T-cell (primary cell): ENCODE results near the gene GPR158. TPM values are rescaled to one million over a fixed set of nuclear protein-coding genes. Genes with fewer than 3 reads are reported as not detected.

ENCODE experiments used
- ATAC-seq, 4 experiments: fragments of 200-7000 bp in 3 of 4; fragments of 150-1000 bp in 1 of 4; cut with Tn5 transposase; replicated peaks in 1 of 4; 1 replicate in 3 of 4; 2 replicates in 1 of 4; pipeline ENCODE4 v1.10.0; 2021; ENCODE audit warnings: moderate library complexity in 3 of 4, mild to moderate bottlenecking in 2 of 4, moderate number of reproducible peaks in 1 of 4
- CTCF ChIA-PET, 2 donors: fragments of 300-600 bp; sonication (Branson Sonifier 250); formaldehyde crosslinking; loops; one replicate each; lab custom pipeline; 2022; ENCODE audit warnings: antibody characterized with exemption in 2 of 2; lab: Charles Lee
- POLR2A ChIA-PET, 2 donors: fragments of 300-600 bp; sonication (Branson Sonifier 250); formaldehyde crosslinking; loops; one replicate each; lab custom pipeline; 2022; ENCODE audit warnings: antibody characterized with exemption in 2 of 2; lab: Charles Lee
- DNase-seq, 35 experiments: peaks; one replicate each; pipeline versions ENCODE4 v3.0.0 to v3.0.0-alpha.2; 2013 to 2023
- H3K27ac ChIP-seq: one replicate; pipeline ENCODE4 v1.5.1; 2013; ENCODE audit warnings: low read length
- H3K27me3 ChIP-seq, 2 experiments: replicated peaks in 1 of 2; 1 replicate in 1 of 2; 2 replicates in 1 of 2; pipeline versions ENCODE4 v1.6.1 to v1.7.0; 2013; ENCODE audit warnings: low read length in 1 of 2, mixed read lengths in 1 of 2; ENCODE audit not compliant: control insufficient read depth in 2 of 2, insufficient read depth in 2 of 2; ENCODE audit errors: extremely low read depth in 1 of 2
- H3K36me3 ChIP-seq, 2 donors: 1 replicate in 1 of 2; 2 replicates in 1 of 2; pipeline versions ENCODE4 v1.6.1 to v1.7.0; 2013; ENCODE audit warnings: low read length in 1 of 2; ENCODE audit not compliant: control insufficient read depth in 2 of 2, insufficient read depth in 1 of 2; ENCODE audit errors: extremely low read depth in 1 of 2
- H3K4me1 ChIP-seq, 2 experiments: 1 replicate in 1 of 2; 2 replicates in 1 of 2; pipeline versions ENCODE4 v1.6.1 to v1.7.0; 2013; ENCODE audit warnings: low read length in 2 of 2, mixed read lengths in 1 of 2; ENCODE audit not compliant: insufficient read depth in 2 of 2, control insufficient read depth in 1 of 2; ENCODE audit errors: extremely low read depth in 1 of 2
- H3K4me3 ChIP-seq, 2 donors: 1 replicate in 1 of 2; 2 replicates in 1 of 2; pipeline versions ENCODE4 v1.5.1 to v1.7.0; 2013; ENCODE audit warnings: mild to moderate bottlenecking in 2 of 2, low read length in 1 of 2, moderate library complexity in 1 of 2; ENCODE audit not compliant: control insufficient read depth in 1 of 2; ENCODE audit errors: extremely low read depth in 1 of 2
- H3K9me3 ChIP-seq: 2 replicates; pipeline ENCODE4 v1.7.0; 2013
- H3K27ac Mint-ChIP-seq, 2 donors: one replicate each; pipeline ENCODE4 v1.8.0; 2020 to 2021; ENCODE audit warnings: mild to moderate bottlenecking in 2 of 2, mixed read lengths in 2 of 2
- H3K27me3 Mint-ChIP-seq, 2 donors: one replicate each; pipeline ENCODE4 v1.8.0; 2021 to 2022; ENCODE audit warnings: mixed read lengths in 2 of 2
- H3K36me3 Mint-ChIP-seq: one replicate; pipeline ENCODE4 v1.8.0; 2021; ENCODE audit warnings: mixed read lengths
- H3K4me1 Mint-ChIP-seq, 3 donors: one replicate each; pipeline ENCODE4 v1.8.0; 2020 to 2022; ENCODE audit warnings: mixed read lengths in 3 of 3, mild to moderate bottlenecking in 1 of 3
- H3K4me3 Mint-ChIP-seq, 3 donors: one replicate each; pipeline ENCODE4 v1.8.0; 2020 to 2022; ENCODE audit warnings: mild to moderate bottlenecking in 3 of 3, mixed read lengths in 3 of 3, moderate library complexity in 3 of 3
- H3K9me3 Mint-ChIP-seq, 3 donors: one replicate each; pipeline ENCODE4 v1.8.0; 2020 to 2022; ENCODE audit warnings: mixed read lengths in 3 of 3
- WGBS: methylation state at CpG from one replicate; pipeline ENCODE4 v1.1.5; 2013; ENCODE audit warnings: missing lambda C conversion rate; ENCODE audit not compliant: insufficient coverage; 5-methylcytosine and 5-hydroxymethylcytosine counted together
- total RNA-seq, 35 experiments: library from RNA in 6 of 35; stranded (reverse) in 6 of 35; fragments of 120-200 nt in 1 of 35; gene quantifications; one replicate each; pipeline versions ENCODE4 v1.2.1 to v1.2.4 and lab custom pipeline; 2013 to 2026

The GPR158 gene
- total RNA-seq, 5 donors from 2014 or later (not counting 1 experiment from before 2014, with no cell fraction given), result not detected

DNA sequence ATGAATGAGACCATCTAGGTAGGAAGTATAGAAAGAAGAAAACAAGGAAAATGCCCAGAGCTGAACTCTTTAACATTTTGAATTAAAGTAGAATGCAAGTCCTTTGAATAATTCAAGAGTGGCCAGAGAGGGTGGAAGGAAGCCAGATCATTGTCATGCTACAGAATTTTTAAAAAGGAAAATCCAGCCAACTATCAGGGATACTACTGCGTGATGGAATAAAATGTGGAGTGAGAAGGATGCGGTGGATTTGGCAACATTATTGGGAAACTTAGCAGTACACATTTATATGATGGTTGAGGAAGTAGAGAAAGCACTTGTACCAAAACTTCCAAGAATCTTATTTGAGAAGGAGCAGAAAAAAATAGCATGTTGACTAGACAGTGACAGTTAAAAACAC, 261.6 kb downstream of the GPR158 start:
- no peak overlapping the region for H3K27ac Mint-ChIP-seq
- no peaks in the 10 kb centered on the region for H3K27me3 ChIP-seq
- POLR2A ChIA-PET, result no interaction called here

DNA sequence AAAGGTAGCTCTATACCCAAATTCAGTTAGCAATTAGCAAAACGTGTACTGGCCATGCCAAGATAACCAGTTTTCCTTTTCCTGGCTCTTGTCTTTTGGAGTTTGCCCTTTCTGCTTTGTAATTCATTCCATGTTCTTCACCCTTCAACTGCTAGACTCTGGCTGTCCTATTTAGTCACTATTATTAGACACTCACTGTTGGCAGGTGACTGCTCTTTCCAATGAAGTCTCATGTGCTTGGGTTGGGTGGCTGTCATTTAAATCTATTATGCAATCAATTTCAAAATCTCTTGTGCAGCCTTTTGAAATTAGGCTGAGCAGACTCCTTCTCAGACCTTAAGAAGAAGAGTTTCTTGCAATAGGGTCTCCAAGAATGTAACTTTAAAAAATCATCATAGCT, 266.5 kb downstream of the GPR158 start:
- Mint-ChIP-seq H3K4me1 (no peaks in the 10 kb centered on the region), H3K36me3 (no peaks in the 10 kb centered on the region), H3K27me3 (no peaks in the 10 kb centered on the region), H3K9me3 (peaks cover 0 to 29% (median 6%) of the 10 kb centered on the region in 3 donors), H3K4me3 (no peak overlapping the region), H3K27ac (no peak overlapping the region)
- DNase-seq, result no peak
- ChIA-PET CTCF (no interaction called here), POLR2A (no interaction called here)
- Histone ChIP-seq H3K36me3 (no peaks in the 10 kb centered on the region), H3K9me3 (no peaks in the 10 kb centered on the region), H3K4me3 (no peak overlapping the region), H3K4me1 (no peaks in the 10 kb centered on the region), H3K27ac (no peak overlapping the region), H3K27me3 (no peaks in the 10 kb centered on the region)
- no CpG with 5 or more reads among the region's 1 CpG for WGBS
- no peak for ATAC-seq

More for the DNA sequence above, 261.6 kb downstream of the GPR158 start:
- no CpG with 5 or more reads among the region's 2 CpGs for WGBS
- H3K36me3 Mint-ChIP-seq, result no peaks in the 10 kb centered on the region
- ATAC-seq (no peak), DNase-seq (no peak)
- no peak overlapping the region for H3K4me3 ChIP-seq
- CTCF ChIA-PET, result no interaction called here
- H3K4me1 ChIP-seq, result no peaks in the 10 kb centered on the region
- no peak overlapping the region for H3K4me3 Mint-ChIP-seq
- H3K9me3 Mint-ChIP-seq, result peaks cover 2 to 17% (median 3%) of the 10 kb centered on the region in 3 donors
- no peaks in the 10 kb centered on the region for H3K36me3 ChIP-seq
- H3K27me3 Mint-ChIP-seq, result no peaks in the 10 kb centered on the region
- no peaks in the 10 kb centered on the region for H3K4me1 Mint-ChIP-seq
- no peak overlapping the region for H3K27ac ChIP-seq
- H3K9me3 ChIP-seq, result no peaks in the 10 kb centered on the region

DNA sequence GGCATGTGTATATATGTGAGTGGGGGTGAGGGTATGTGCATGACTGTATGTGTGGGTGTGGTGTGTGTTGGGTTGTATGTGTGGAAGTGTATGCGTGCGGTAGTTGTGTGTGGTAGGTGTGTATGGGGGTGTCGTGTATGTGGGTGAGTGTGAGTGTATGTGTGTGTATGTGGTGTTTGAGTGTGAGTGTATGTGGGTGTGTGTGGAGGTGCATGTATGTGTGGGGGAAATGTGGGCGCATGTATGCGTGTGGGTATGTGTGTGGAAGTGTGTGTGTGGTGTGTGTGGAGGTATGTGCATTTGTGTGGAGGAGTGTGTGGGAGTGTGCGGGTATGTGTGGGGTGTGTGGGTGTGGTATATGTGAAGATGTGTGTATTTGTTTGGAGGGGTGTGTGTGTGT, 269.5 kb downstream of the GPR158 start:
- ATAC-seq, result no peak
- H3K4me3 Mint-ChIP-seq, result no peak overlapping the region
- POLR2A ChIA-PET, result no interaction called here

DNA sequence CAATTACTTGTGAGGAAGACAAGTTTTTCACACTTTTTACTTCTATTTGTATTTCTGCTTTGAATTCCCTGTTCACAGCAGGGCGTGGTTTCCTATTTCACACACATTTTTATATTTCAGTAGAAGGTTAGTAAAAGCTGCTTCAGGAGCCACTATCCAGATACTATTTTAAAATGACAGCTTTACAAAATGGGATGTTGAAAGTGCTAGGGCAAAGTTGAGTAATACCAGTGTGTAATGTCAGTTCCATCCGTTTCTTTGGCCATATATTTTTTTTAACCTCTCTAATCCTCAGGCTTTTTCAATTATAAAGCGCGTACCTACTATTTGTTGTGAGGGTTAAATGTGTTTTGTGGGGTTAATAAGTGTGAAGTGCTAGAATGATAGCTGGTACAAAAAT, 276.6 kb downstream of the GPR158 start:
- WGBS, result no CpG with 5 or more reads among the region's 4 CpGs
- no peaks in the 10 kb centered on the region for H3K36me3 Mint-ChIP-seq
- DNase-seq (no peak), ATAC-seq (no peak)
- no peaks in the 10 kb centered on the region for H3K4me1 Mint-ChIP-seq
- H3K4me3 Mint-ChIP-seq, result no peak overlapping the region
- H3K27ac Mint-ChIP-seq, result no peak overlapping the region
- H3K9me3 Mint-ChIP-seq, result peaks cover 8 to 32% (median 30%) of the 10 kb centered on the region in 3 donors
- H3K4me1 ChIP-seq, result no peaks in the 10 kb centered on the region
- H3K9me3 ChIP-seq, result no peaks in the 10 kb centered on the region
- H3K27me3 Mint-ChIP-seq, result no peaks in the 10 kb centered on the region
- POLR2A ChIA-PET, result no interaction called here
- H3K27me3 ChIP-seq, result no peaks in the 10 kb centered on the region
- H3K4me3 ChIP-seq, result no peak overlapping the region
- no peak overlapping the region for H3K27ac ChIP-seq
- CTCF ChIA-PET, result no interaction called here
- no peaks in the 10 kb centered on the region for H3K36me3 ChIP-seq

More for the DNA sequence above, 269.5 kb downstream of the GPR158 start:
- CTCF ChIA-PET, result no interaction called here
- Histone ChIP-seq H3K4me1 (no peaks in the 10 kb centered on the region), H3K27ac (no peak overlapping the region), H3K36me3 (no peaks in the 10 kb centered on the region), H3K9me3 (no peaks in the 10 kb centered on the region), H3K27me3 (no peaks in the 10 kb centered on the region), H3K4me3 (no peak overlapping the region)
- peaks cover 0 to 20% (median 6%) of the 10 kb centered on the region in 3 donors for H3K9me3 Mint-ChIP-seq
- no peaks in the 10 kb centered on the region for H3K27me3 Mint-ChIP-seq
- H3K27ac Mint-ChIP-seq, result no peak overlapping the region
- H3K36me3 Mint-ChIP-seq, result no peaks in the 10 kb centered on the region
- 72% methylated on average over 6 of the region's 6 CpGs for WGBS
- no peak for DNase-seq
- H3K4me1 Mint-ChIP-seq, result no peaks in the 10 kb centered on the region

DNA sequence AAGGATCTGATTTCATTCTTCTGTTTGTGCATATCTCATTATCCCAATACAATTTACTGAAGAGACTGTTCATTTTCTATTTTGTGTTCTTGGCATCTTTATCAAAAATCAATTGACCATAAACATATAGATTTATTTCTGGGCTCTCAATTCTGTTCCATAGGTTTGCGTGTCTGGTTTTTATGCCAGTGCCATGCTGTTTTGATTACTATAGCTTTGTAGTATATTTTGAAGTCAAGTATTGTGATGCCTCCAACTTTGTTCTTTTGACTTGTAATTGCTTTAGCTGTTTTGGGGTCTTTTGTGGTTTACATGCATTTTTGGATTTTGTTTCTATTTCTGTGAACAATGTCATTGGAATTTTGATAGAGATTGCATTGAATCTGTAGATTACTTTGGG, 278.8 kb downstream of the GPR158 start:
- ChIA-PET POLR2A (no interaction called here), CTCF (no interaction called here)
- H3K27ac ChIP-seq, result no peak overlapping the region
- H3K4me3 ChIP-seq, result no peak overlapping the region
- no peaks in the 10 kb centered on the region for H3K36me3 Mint-ChIP-seq
- H3K36me3 ChIP-seq, result no peaks in the 10 kb centered on the region
- no peaks in the 10 kb centered on the region for H3K4me1 Mint-ChIP-seq
- no peak overlapping the region for H3K27ac Mint-ChIP-seq
- peaks cover 8 to 36% (median 34%) of the 10 kb centered on the region in 3 donors for H3K9me3 Mint-ChIP-seq
- H3K27me3 ChIP-seq, result no peaks in the 10 kb centered on the region
- no peaks in the 10 kb centered on the region for H3K9me3 ChIP-seq
- no peaks in the 10 kb centered on the region for H3K27me3 Mint-ChIP-seq
- no peak for ATAC-seq
- H3K4me3 Mint-ChIP-seq, result no peak overlapping the region
- WGBS, result 100% methylated on average over 1 of the region's 1 CpG
- H3K4me1 ChIP-seq, result no peaks in the 10 kb centered on the region
- no peak for DNase-seq

DNA sequence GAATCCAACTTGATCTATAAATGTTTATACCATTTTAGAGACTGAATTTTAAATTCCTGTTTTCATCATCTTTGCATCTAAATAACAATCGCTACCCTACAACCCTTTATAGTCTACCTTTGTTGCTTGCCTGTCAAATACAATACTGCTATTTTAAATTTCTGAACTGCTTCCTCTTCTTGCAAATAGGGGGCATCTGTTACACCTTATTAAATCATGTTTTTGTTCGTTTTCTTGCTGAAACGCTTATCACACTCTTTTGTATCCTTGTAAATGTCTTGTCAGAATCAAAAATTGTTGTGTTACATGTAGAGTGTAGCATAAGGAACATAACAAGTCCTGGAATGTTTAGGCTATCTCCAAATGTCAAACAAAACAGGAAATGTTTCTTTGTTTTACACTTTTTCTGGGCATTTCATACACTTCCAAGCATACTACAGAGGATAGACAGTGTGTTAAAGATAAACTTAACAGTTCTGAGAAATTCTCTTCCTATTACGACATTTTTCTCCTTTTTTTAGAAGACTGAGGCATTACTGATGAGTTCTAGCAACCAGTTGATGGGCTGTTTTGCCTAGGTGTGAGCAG, 281.3 kb downstream of the GPR158 start:
- H3K27ac Mint-ChIP-seq, result no peak overlapping the region
- no peak overlapping the region for H3K4me3 ChIP-seq
- H3K4me1 Mint-ChIP-seq, result no peaks in the 10 kb centered on the region
- H3K9me3 Mint-ChIP-seq, result peaks cover 13 to 30% (median 27%) of the 10 kb centered on the region in 3 donors
- DNase-seq (no peak), ATAC-seq (no peak)
- H3K27ac ChIP-seq, result no peak overlapping the region
- H3K9me3 ChIP-seq, result no peaks in the 10 kb centered on the region
- WGBS, result 86% methylated on average over 1 of the region's 4 CpGs
- H3K4me3 Mint-ChIP-seq, result no peak overlapping the region
- ChIA-PET CTCF (no interaction called here), POLR2A (no interaction called here)
- no peaks in the 10 kb centered on the region for H3K36me3 Mint-ChIP-seq
- H3K27me3 ChIP-seq, result no peaks in the 10 kb centered on the region
- H3K27me3 Mint-ChIP-seq, result no peaks in the 10 kb centered on the region
- no peaks in the 10 kb centered on the region for H3K4me1 ChIP-seq
- no peaks in the 10 kb centered on the region for H3K36me3 ChIP-seq

DNA sequence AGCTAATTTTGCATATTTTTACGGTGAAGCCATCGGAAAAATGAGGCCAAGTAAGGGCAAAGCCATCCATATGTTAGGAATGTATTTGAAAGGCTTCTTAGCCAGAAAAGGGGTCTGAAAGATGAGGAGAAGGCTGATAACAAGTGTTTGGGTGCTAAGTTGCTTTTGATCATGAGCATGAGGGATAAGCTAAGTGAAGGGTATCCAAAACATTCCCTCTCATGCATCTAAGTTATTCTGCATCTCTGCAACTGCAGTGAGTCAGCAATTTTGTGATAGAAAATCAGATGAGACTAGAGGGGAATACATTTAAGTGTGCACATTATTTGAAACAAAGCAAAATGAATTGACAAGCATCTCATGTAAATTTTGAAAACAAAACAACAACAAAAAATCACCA, 282.8 kb downstream of the GPR158 start:
- DNase-seq, result no peak
- Histone ChIP-seq H3K27ac (no peak overlapping the region), H3K4me1 (no peaks in the 10 kb centered on the region), H3K9me3 (no peaks in the 10 kb centered on the region), H3K36me3 (no peaks in the 10 kb centered on the region), H3K27me3 (no peaks in the 10 kb centered on the region), H3K4me3 (no peak overlapping the region)
- ATAC-seq, result no peak
- Mint-ChIP-seq H3K36me3 (no peaks in the 10 kb centered on the region), H3K4me1 (no peaks in the 10 kb centered on the region), H3K27ac (no peak overlapping the region), H3K27me3 (no peaks in the 10 kb centered on the region), H3K9me3 (peaks cover 15 to 33% (median 27%) of the 10 kb centered on the region in 3 donors), H3K4me3 (no peak overlapping the region)
- CTCF ChIA-PET, result no interaction called here
- POLR2A ChIA-PET, result no interaction called here
- 80% methylated on average over 2 of the region's 2 CpGs for WGBS
